ENCODE results near the gene FHL5.
"Not testable (repeated sequence)": the region's sequence is repeated elsewhere in the genome, so short reads cannot be mapped to it uniquely, and the experiment has no call there.

Gene FHL5

GRCh38 chr6:96532399-96532798, 30.5 kb upstream of the FHL5 start:
- TF ChIP-seq, protein P1, sequence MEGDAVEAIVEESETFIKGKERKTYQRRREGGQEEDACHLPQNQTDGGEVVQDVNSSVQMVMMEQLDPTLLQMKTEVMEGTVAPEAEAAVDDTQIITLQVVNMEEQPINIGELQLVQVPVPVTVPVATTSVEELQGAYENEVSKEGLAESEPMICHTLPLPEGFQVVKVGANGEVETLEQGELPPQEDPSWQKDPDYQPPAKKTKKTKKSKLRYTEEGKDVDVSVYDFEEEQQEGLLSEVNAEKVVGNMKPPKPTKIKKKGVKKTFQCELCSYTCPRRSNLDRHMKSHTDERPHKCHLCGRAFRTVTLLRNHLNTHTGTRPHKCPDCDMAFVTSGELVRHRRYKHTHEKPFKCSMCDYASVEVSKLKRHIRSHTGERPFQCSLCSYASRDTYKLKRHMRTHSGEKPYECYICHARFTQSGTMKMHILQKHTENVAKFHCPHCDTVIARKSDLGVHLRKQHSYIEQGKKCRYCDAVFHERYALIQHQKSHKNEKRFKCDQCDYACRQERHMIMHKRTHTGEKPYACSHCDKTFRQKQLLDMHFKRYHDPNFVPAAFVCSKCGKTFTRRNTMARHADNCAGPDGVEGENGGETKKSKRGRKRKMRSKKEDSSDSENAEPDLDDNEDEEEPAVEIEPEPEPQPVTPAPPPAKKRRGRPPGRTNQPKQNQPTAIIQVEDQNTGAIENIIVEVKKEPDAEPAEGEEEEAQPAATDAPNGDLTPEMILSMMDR (IDR thresholded peaks at IDR 0.05; ENCODE audit: low read depth, low read length, missing control alignments), result no peak
- no peak overlapping the region for H3K4me3 ChIP-seq (ENCODE audit: low read depth, low read length)
- no peak for DNase-seq (ENCODE audit: low read depth)

- DNase-seq (ENCODE audit: low read depth), result no peak
- TF ChIP-seq, protein P1 (IDR thresholded peaks at IDR 0.05; ENCODE audit: low read depth, low read length, missing control alignments), result no peak
- no peak overlapping the region for H3K4me3 ChIP-seq (ENCODE audit: low read depth, low read length)
Measured at GRCh38 chr6:96537726-96538125, 25.2 kb upstream of the FHL5 start.

DNA sequence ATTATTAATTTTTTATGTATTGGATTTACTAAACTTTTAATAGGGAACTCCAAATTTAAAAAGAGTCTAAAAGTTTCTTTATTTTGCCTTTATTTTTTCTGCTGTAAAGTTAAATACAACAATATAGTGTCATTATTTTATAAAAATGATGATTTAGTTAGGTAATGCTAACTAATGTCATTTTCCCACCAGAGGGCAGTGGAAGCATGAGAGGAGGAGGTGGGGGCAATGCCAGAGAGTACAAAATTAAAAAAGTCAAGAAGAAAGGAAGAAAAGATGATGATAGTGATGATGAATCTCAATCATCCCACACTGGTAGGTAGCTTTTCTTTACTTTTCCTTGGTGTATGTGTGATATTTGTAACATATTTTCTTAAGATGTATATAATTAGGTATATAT, 20.2 kb upstream of the FHL5 start:
- TF ChIP-seq, protein P1 (IDR thresholded peaks at IDR 0.05; ENCODE audit: low read depth, low read length, missing control alignments), result peak; percentile 29
- no peak for DNase-seq (ENCODE audit: low read depth)

DNA sequence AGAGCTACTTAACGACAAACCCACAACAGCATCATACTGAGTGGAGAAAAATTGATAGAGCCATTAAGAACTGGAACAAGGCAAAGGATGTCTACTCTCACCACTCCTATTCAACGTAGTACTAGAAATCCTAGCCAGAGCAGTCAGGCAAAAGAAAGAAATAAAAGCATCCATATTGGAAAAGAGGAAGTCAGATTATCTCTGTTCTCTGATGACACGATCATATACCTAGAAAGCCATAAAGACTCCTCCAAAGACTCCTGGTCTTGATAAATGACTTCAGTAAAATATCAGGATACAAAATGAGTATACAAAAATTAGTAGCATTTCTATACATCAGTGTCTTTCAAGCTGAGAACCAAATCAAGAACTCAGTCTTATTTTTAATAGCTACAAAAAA, 17.0 kb upstream of the FHL5 start:
- no peak overlapping the region for H3K4me3 ChIP-seq (ENCODE audit: low read depth, low read length)
- DNase-seq (ENCODE audit: low read depth), result no peak
- TF ChIP-seq, protein P1 (IDR thresholded peaks at IDR 0.05; ENCODE audit: low read depth, low read length, missing control alignments), result no peak

More for the DNA sequence above, 20.2 kb upstream of the FHL5 start:
- H3K4me3 ChIP-seq (ENCODE audit: low read depth, low read length), result no peak overlapping the region

GRCh38 chr6:96547654-96548053, 15.3 kb upstream of the FHL5 start:
- H3K4me3 ChIP-seq (ENCODE audit: low read depth, low read length), result no peak overlapping the region
- TF ChIP-seq, protein P1 (IDR thresholded peaks at IDR 0.05; ENCODE audit: low read depth, low read length, missing control alignments), result no peak
- DNase-seq (ENCODE audit: low read depth), result no peak

- TF ChIP-seq, protein P1 (IDR thresholded peaks at IDR 0.05; ENCODE audit: low read depth, low read length, missing control alignments), result no peak
- H3K4me3 ChIP-seq (ENCODE audit: low read depth, low read length), result no peak overlapping the region
- DNase-seq (ENCODE audit: low read depth), result no peak
Measured at GRCh38 chr6:96554558-96554957, 8.4 kb upstream of the FHL5 start.

- not testable (repeated sequence) for DNase-seq (ENCODE audit: low read depth); H3K4me3 ChIP-seq (ENCODE audit: low read depth, low read length)
Measured at GRCh38 chr6:96559740-96560139, 3.2 kb upstream of the FHL5 start.

DNA sequence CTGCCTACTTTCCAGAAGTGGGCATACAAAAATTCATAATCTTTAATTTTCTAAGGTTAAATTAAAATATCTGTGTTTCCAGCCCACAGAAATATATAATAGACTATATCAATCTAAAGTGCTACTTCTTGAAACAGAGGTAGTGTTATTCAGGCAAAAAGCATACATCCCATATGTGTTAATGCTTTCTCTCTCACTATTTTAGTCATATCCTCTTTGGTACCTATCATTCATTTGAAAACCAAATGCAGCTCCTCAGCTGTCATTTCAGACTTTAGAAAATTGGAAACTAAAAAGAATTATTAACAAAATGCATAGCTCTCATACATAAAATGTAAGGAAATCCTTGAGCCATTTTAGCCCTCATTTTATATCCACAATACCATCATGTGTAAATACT, 925 bp downstream of the FHL5 start:
- DNase-seq (ENCODE audit: low read depth), result no peak
- H3K4me3 ChIP-seq (ENCODE audit: low read depth, low read length), result no peak overlapping the region
- TF ChIP-seq, protein P1 (IDR thresholded peaks at IDR 0.05; ENCODE audit: low read depth, low read length, missing control alignments), result no peak

All from GM12864 (cell line).